ENCODE measurements around the gene NR3C2. TPM values are rescaled to one million over a fixed set of nuclear protein-coding genes. Genes with fewer than 3 reads are reported as not detected.

Gene NR3C2
- total and polyA plus RNA-seq, 4 donors = 2.8 to 43.9 (median 11.5) TPM

- WGBS, 2 donors = 75 to 85% methylated on average over 5 of the region's 5 CpGs
- no peak overlapping the region for H3K27ac ChIP-seq (ENCODE audit: low read depth in 1 of 2, low read length in 1 of 2)
- ATAC-seq (ENCODE audit: insufficient read depth, low FRiP score) (no peak), DNase-seq (peak; percentile 46 to 65 (median 58))
- H3K4me3 ChIP-seq = no peak overlapping the region
- H3K4me1 ChIP-seq (ENCODE audit: control insufficient read depth in 5 of 5, insufficient read depth in 5 of 5, low read length in 5 of 5) = peaks cover 4 to 13% (median 9%) of the 10 kb centered on the region in 5 donors
- no peak for TF ChIP-seq CTCF (IDR thresholded peaks at IDR 0.05; ENCODE audit: control extremely low read depth, extremely low read depth)
- H3K27me3 ChIP-seq (ENCODE audit: control insufficient read depth in 3 of 3, insufficient read depth in 3 of 3, low read length in 2 of 3) = no peaks in the 10 kb centered on the region
- no peak overlapping the region for H3K9ac ChIP-seq (ENCODE audit: insufficient read depth in 1 of 2, low read length in 2 of 2)
- no peaks in the 10 kb centered on the region for H3K9me3 ChIP-seq (ENCODE audit: control insufficient read depth in 4 of 4, insufficient read depth in 3 of 4, low read length in 3 of 4)
- peaks cover 0 to 11% (median 1%) of the 10 kb centered on the region in 4 donors for H3K36me3 ChIP-seq (ENCODE audit: control insufficient read depth in 4 of 4, insufficient read depth in 4 of 4, low read length in 4 of 4)
These were observed 377.1 kb downstream of the NR3C2 start for GRCh38 chr4:148065075-148065474.

GRCh38 chr4:148064451-148064850, 377.8 kb downstream of the NR3C2 start:
- ATAC-seq (ENCODE audit: insufficient read depth, low FRiP score) (no peak), DNase-seq (no peak)
- peaks cover 0 to 8% (median 1%) of the 10 kb centered on the region in 4 donors for H3K36me3 ChIP-seq (ENCODE audit: control insufficient read depth in 4 of 4, insufficient read depth in 4 of 4, low read length in 4 of 4)
- H3K9me3 ChIP-seq (ENCODE audit: control insufficient read depth in 4 of 4, insufficient read depth in 3 of 4, low read length in 3 of 4) = no peaks in the 10 kb centered on the region
- no peak overlapping the region for H3K4me3 ChIP-seq
- WGBS, 2 donors = 91 to 98% methylated on average over 9 of the region's 9 CpGs
- peaks cover 0 to 13% (median 3%) of the 10 kb centered on the region in 5 donors for H3K4me1 ChIP-seq (ENCODE audit: control insufficient read depth in 5 of 5, insufficient read depth in 5 of 5, low read length in 5 of 5)
- H3K9ac ChIP-seq (ENCODE audit: insufficient read depth in 1 of 2, low read length in 2 of 2) = no peak overlapping the region
- TF ChIP-seq CTCF (IDR thresholded peaks at IDR 0.05; ENCODE audit: control extremely low read depth, extremely low read depth) = no peak
- no peaks in the 10 kb centered on the region for H3K27me3 ChIP-seq (ENCODE audit: control insufficient read depth in 3 of 3, insufficient read depth in 3 of 3, low read length in 2 of 3)
- H3K27ac ChIP-seq (ENCODE audit: low read depth in 1 of 2, low read length in 1 of 2) = no peak overlapping the region

- no peak overlapping the region for H3K4me3 ChIP-seq
- TF ChIP-seq CTCF (IDR thresholded peaks at IDR 0.05; ENCODE audit: control extremely low read depth, extremely low read depth) = no peak
- H3K9me3 ChIP-seq (ENCODE audit: control insufficient read depth in 4 of 4, insufficient read depth in 3 of 4, low read length in 3 of 4) = no peaks in the 10 kb centered on the region
- no peak overlapping the region for H3K9ac ChIP-seq (ENCODE audit: insufficient read depth in 1 of 2, low read length in 2 of 2)
- H3K4me1 ChIP-seq (ENCODE audit: control insufficient read depth in 5 of 5, insufficient read depth in 5 of 5, low read length in 5 of 5) = peaks cover 0 to 13% (median 0%) of the 10 kb centered on the region in 5 donors
- H3K27me3 ChIP-seq (ENCODE audit: control insufficient read depth in 3 of 3, insufficient read depth in 3 of 3, low read length in 2 of 3) = no peaks in the 10 kb centered on the region
- H3K36me3 ChIP-seq (ENCODE audit: control insufficient read depth in 4 of 4, insufficient read depth in 4 of 4, low read length in 4 of 4) = peaks cover 0 to 8% (median 1%) of the 10 kb centered on the region in 4 donors
- 86 to 89% methylated on average over 10 of the region's 10 CpGs for WGBS, 2 donors
- no peak overlapping the region for H3K27ac ChIP-seq (ENCODE audit: low read depth in 1 of 2, low read length in 1 of 2)
- no peak for ATAC-seq (ENCODE audit: insufficient read depth, low FRiP score)
- no peak for DNase-seq
These were observed 379.8 kb downstream of the NR3C2 start for GRCh38 chr4:148062301-148062950.

Measured in lung (tissue), 12 donors.